CD4-positive, CD25-positive, alpha-beta regulatory T cell (primary cell): Measurements from ENCODE around the gene NCKAP5. TPM values are rescaled to one million over a fixed set of nuclear protein-coding genes. Genes with fewer than 3 reads are reported as not detected.

ENCODE experiments used
- ATAC-seq, 2 donors: fragments of 150-1000 bp; cut with Tn5 transposase; one replicate each; pipeline ENCODE4 v1.10.0; 2021; ENCODE audit warnings: low read depth in 2 of 2, moderate number of reproducible peaks in 2 of 2, moderate library complexity in 1 of 2
- DNase-seq, 3 donors: peaks; one replicate each; pipeline versions ENCODE4 v3.0.0 to v3.0.0-alpha.2; 2012 to 2022; ENCODE audit warnings: mixed read lengths in 1 of 3
- H3K27ac ChIP-seq: one replicate; pipeline ENCODE4 v1.7.0; 2013; ENCODE audit warnings: mild to moderate bottlenecking, low read length; ENCODE audit not compliant: insufficient read depth, poor library complexity, severe bottlenecking
- H3K27me3 ChIP-seq: one replicate; pipeline ENCODE4 v1.7.0; 2013; ENCODE audit warnings: low read length; ENCODE audit not compliant: control insufficient read depth, insufficient read depth
- H3K36me3 ChIP-seq: one replicate; pipeline ENCODE4 v1.7.0; 2013; ENCODE audit warnings: mild to moderate bottlenecking, low read length, moderate library complexity; ENCODE audit not compliant: control insufficient read depth, insufficient read depth
- H3K4me1 ChIP-seq: 2 replicates; pipeline ENCODE4 v1.7.0; 2013; ENCODE audit warnings: mild to moderate bottlenecking, low read length; ENCODE audit not compliant: insufficient read depth, control insufficient read depth, poor library complexity, severe bottlenecking
- H3K4me3 ChIP-seq: one replicate; pipeline ENCODE4 v1.7.0; 2013; ENCODE audit warnings: low read depth, mild to moderate bottlenecking, low read length, moderate library complexity
- H3K9me3 ChIP-seq, 2 experiments: 1 replicate in 1 of 2; 2 replicates in 1 of 2; pipeline ENCODE4 v1.7.0; 2013; ENCODE audit warnings: low read length in 2 of 2, mild to moderate bottlenecking in 1 of 2, moderate library complexity in 1 of 2; ENCODE audit not compliant: control insufficient read depth in 2 of 2
- H3K27ac Mint-ChIP-seq, 3 donors: one replicate each; pipeline ENCODE4 v1.8.0; 2020 to 2022; ENCODE audit warnings: mild to moderate bottlenecking in 3 of 3, mixed read lengths in 3 of 3, moderate library complexity in 2 of 3
- H3K27me3 Mint-ChIP-seq: one replicate; pipeline ENCODE4 v1.8.0; 2022; ENCODE audit warnings: mild to moderate bottlenecking, mixed read lengths
- H3K36me3 Mint-ChIP-seq: one replicate; pipeline ENCODE4 v1.8.0; 2020; ENCODE audit warnings: mixed read lengths
- H3K4me1 Mint-ChIP-seq, 4 donors: one replicate each; pipeline ENCODE4 v1.8.0; 2020 to 2022; ENCODE audit warnings: mixed read lengths in 4 of 4, mild to moderate bottlenecking in 1 of 4
- H3K4me3 Mint-ChIP-seq, 4 donors: one replicate each; pipeline ENCODE4 v1.8.0; 2020 to 2022; ENCODE audit warnings: mild to moderate bottlenecking in 4 of 4, mixed read lengths in 4 of 4, moderate library complexity in 3 of 4
- H3K9me3 Mint-ChIP-seq, 7 donors: one replicate each; pipeline ENCODE4 v1.8.0; 2020 to 2022; ENCODE audit warnings: mixed read lengths in 7 of 7, mild to moderate bottlenecking in 3 of 7, moderate library complexity in 2 of 7
- polyA plus RNA-seq, 4 donors: library from polyadenylated mRNA; unstranded; fragments of 300-500 nt; fragmentation: Illumina TruSeq; gene quantifications; one replicate each; pipeline ENCODE4 v1.2.3, GENCODE V29; 2021
- total RNA-seq: library from RNA; stranded (reverse); gene quantifications from one replicate; pipeline ENCODE4 v1.2.3, GENCODE V29; 2022

The NCKAP5 gene
- total and polyA plus RNA-seq, 5 donors from 2014 or later, result not detected

GRCh38 chr2:133080822-133081221 lies 487.4 kb downstream of the NCKAP5 start:
- H3K9me3 Mint-ChIP-seq, result peaks cover 0 to 6% (median 0%) of the 10 kb centered on the region in 7 donors
- ATAC-seq, result no peak

GRCh38 chr2:133078667-133079411 lies 489.4 kb downstream of the NCKAP5 start:
- Histone ChIP-seq H3K4me3 (no peak overlapping the region), H3K9me3 (no peaks in the 10 kb centered on the region), H3K4me1 (no peaks in the 10 kb centered on the region), H3K27ac (no peak overlapping the region), H3K36me3 (no peaks in the 10 kb centered on the region), H3K27me3 (no peaks in the 10 kb centered on the region)
- no peaks in the 10 kb centered on the region for H3K4me1 Mint-ChIP-seq
- no peaks in the 10 kb centered on the region for H3K36me3 Mint-ChIP-seq
- ATAC-seq, result no peak
- no peak for DNase-seq
- no peaks in the 10 kb centered on the region for H3K27me3 Mint-ChIP-seq
- H3K4me3 Mint-ChIP-seq, result no peak overlapping the region
- H3K9me3 Mint-ChIP-seq, result peaks cover 0 to 10% (median 0%) of the 10 kb centered on the region in 7 donors
- no peak overlapping the region for H3K27ac Mint-ChIP-seq

More at GRCh38 chr2:133080822-133081221, 487.4 kb downstream of the NCKAP5 start:
- Histone ChIP-seq H3K4me3 (no peak overlapping the region), H3K27me3 (no peaks in the 10 kb centered on the region), H3K36me3 (no peaks in the 10 kb centered on the region), H3K9me3 (no peaks in the 10 kb centered on the region), H3K4me1 (no peaks in the 10 kb centered on the region), H3K27ac (no peak overlapping the region)
- Mint-ChIP-seq H3K27me3 (no peaks in the 10 kb centered on the region), H3K36me3 (no peaks in the 10 kb centered on the region), H3K27ac (no peak overlapping the region), H3K4me3 (no peak overlapping the region), H3K4me1 (no peaks in the 10 kb centered on the region)
- no peak for DNase-seq

GRCh38 chr2:133077269-133077822 lies 490.9 kb downstream of the NCKAP5 start:
- Mint-ChIP-seq H3K4me1 (no peaks in the 10 kb centered on the region), H3K36me3 (no peaks in the 10 kb centered on the region), H3K9me3 (peaks cover 0 to 10% (median under 1%) of the 10 kb centered on the region in 7 donors), H3K27me3 (no peaks in the 10 kb centered on the region), H3K27ac (no peak overlapping the region), H3K4me3 (no peak overlapping the region)
- no peak for DNase-seq
- no peaks in the 10 kb centered on the region for H3K4me1 ChIP-seq
- H3K4me3 ChIP-seq, result no peak overlapping the region
- no peaks in the 10 kb centered on the region for H3K27me3 ChIP-seq
- no peaks in the 10 kb centered on the region for H3K9me3 ChIP-seq
- no peaks in the 10 kb centered on the region for H3K36me3 ChIP-seq
- H3K27ac ChIP-seq, result no peak overlapping the region
- ATAC-seq, result no peak

GRCh38 chr2:133072837-133073694 lies 495.2 kb downstream of the NCKAP5 start:
- peaks cover 0 to 7% (median 2%) of the 10 kb centered on the region in 7 donors for H3K9me3 Mint-ChIP-seq
- no peaks in the 10 kb centered on the region for H3K4me1 Mint-ChIP-seq

GRCh38 chr2:133063775-133064174 lies 504.5 kb downstream of the NCKAP5 start:
- H3K4me3 Mint-ChIP-seq, result no peak overlapping the region

More at GRCh38 chr2:133072837-133073694, 495.2 kb downstream of the NCKAP5 start:
- Histone ChIP-seq H3K4me3 (no peak overlapping the region), H3K27me3 (no peaks in the 10 kb centered on the region), H3K4me1 (no peaks in the 10 kb centered on the region), H3K27ac (no peak overlapping the region), H3K9me3 (no peaks in the 10 kb centered on the region), H3K36me3 (no peaks in the 10 kb centered on the region)
- H3K36me3 Mint-ChIP-seq, result no peaks in the 10 kb centered on the region
- no peak overlapping the region for H3K27ac Mint-ChIP-seq
- ATAC-seq (no peak), DNase-seq (no peak)
- H3K27me3 Mint-ChIP-seq, result no peaks in the 10 kb centered on the region
- H3K4me3 Mint-ChIP-seq, result no peak overlapping the region

GRCh38 chr2:133062931-133063665 lies 505.2 kb downstream of the NCKAP5 start:
- no peak for ATAC-seq

More at GRCh38 chr2:133063775-133064174, 504.5 kb downstream of the NCKAP5 start:
- Histone ChIP-seq H3K4me1 (no peaks in the 10 kb centered on the region), H3K4me3 (no peak overlapping the region), H3K36me3 (no peaks in the 10 kb centered on the region), H3K9me3 (no peaks in the 10 kb centered on the region), H3K27ac (no peak overlapping the region), H3K27me3 (no peaks in the 10 kb centered on the region)
- Mint-ChIP-seq H3K9me3 (peaks cover 0 to 14% (median 2%) of the 10 kb centered on the region in 7 donors), H3K4me1 (no peaks in the 10 kb centered on the region), H3K27ac (no peak overlapping the region), H3K27me3 (no peaks in the 10 kb centered on the region), H3K36me3 (no peaks in the 10 kb centered on the region)
- no peak for ATAC-seq
- DNase-seq, result no peak

GRCh38 chr2:133061874-133062593 lies 506.2 kb downstream of the NCKAP5 start:
- Mint-ChIP-seq H3K9me3 (peaks cover 0 to 14% (median 2%) of the 10 kb centered on the region in 7 donors), H3K27ac (no peak overlapping the region), H3K4me1 (no peaks in the 10 kb centered on the region), H3K36me3 (no peaks in the 10 kb centered on the region), H3K4me3 (no peak overlapping the region), H3K27me3 (no peaks in the 10 kb centered on the region)
- no peaks in the 10 kb centered on the region for H3K9me3 ChIP-seq
- H3K4me3 ChIP-seq, result no peak overlapping the region
- H3K27me3 ChIP-seq, result no peaks in the 10 kb centered on the region
- H3K36me3 ChIP-seq, result no peaks in the 10 kb centered on the region
- H3K4me1 ChIP-seq, result no peaks in the 10 kb centered on the region
- DNase-seq (no peak), ATAC-seq (no peak)
- no peak overlapping the region for H3K27ac ChIP-seq

More at GRCh38 chr2:133062931-133063665, 505.2 kb downstream of the NCKAP5 start:
- Histone ChIP-seq H3K9me3 (no peaks in the 10 kb centered on the region), H3K36me3 (no peaks in the 10 kb centered on the region), H3K4me1 (no peaks in the 10 kb centered on the region), H3K27me3 (no peaks in the 10 kb centered on the region), H3K4me3 (no peak overlapping the region), H3K27ac (no peak overlapping the region)
- Mint-ChIP-seq H3K36me3 (no peaks in the 10 kb centered on the region), H3K9me3 (peaks cover 0 to 14% (median 2%) of the 10 kb centered on the region in 7 donors), H3K27ac (no peak overlapping the region), H3K27me3 (no peaks in the 10 kb centered on the region), H3K4me3 (no peak overlapping the region), H3K4me1 (no peaks in the 10 kb centered on the region)
- DNase-seq, result no peak
